K562 (cell line): ENCODE data around the gene GHITM.

ENCODE experiments used
- NCOA1 ChIP-seq: fragments of 450-650 bp; IDR thresholded peaks from 2 replicates; pipeline ENCODE4 v1.6.1; 2016; ENCODE audit warnings: low read depth
- TBP ChIP-seq: optimal IDR thresholded peaks from 2 replicates; pipeline ENCODE3; 2011; ENCODE audit warnings: low read depth, low read length, improper control_type of control experiment
- TF ChIP-seq, protein P1 (sequence below), 2 experiments: fragments of 450-650 bp in 1 of 2; IDR thresholded peaks; 2 replicates each; pipeline ENCODE4 v1.6.1; 2011 to 2017; ENCODE audit warnings: low read depth in 2 of 2, antibody characterized with exemption in 1 of 2, borderline replicate concordance in 1 of 2, low read length in 1 of 2, mild to moderate bottlenecking in 1 of 2, mixed read lengths in 1 of 2; ENCODE audit not compliant: control insufficient read depth in 1 of 2
- TF ChIP-seq, protein P2 (sequence below): sonication (generic); formaldehyde crosslinking; IDR thresholded peaks from 2 replicates; pipeline ENCODE4 v1.9.0; 2022; ENCODE audit warnings: mild to moderate bottlenecking, missing genetic modification reagents

DNA sequence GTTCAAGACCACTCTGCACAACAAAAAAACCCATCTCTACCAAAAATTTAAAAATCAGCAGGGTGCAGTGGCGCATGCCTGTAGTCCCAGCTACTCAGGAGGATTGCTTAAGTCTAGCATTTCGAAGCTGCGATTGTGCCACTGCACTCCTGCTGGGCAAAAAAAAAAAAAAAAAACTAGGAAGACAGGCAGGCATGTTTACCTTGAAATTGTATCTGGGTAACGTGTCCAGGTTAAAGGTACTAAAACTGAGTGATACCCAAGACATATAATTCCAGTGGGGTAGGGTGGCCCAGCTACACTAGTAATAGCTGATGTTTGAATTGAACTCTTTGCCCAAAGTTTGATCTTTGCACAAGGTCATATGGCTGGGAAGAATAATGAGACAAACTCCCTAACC, 16.2 kb downstream of the GHITM start:
- TF ChIP-seq NCOA1 (no peak), TBP (no peak)
- TF ChIP-seq, protein P1, sequence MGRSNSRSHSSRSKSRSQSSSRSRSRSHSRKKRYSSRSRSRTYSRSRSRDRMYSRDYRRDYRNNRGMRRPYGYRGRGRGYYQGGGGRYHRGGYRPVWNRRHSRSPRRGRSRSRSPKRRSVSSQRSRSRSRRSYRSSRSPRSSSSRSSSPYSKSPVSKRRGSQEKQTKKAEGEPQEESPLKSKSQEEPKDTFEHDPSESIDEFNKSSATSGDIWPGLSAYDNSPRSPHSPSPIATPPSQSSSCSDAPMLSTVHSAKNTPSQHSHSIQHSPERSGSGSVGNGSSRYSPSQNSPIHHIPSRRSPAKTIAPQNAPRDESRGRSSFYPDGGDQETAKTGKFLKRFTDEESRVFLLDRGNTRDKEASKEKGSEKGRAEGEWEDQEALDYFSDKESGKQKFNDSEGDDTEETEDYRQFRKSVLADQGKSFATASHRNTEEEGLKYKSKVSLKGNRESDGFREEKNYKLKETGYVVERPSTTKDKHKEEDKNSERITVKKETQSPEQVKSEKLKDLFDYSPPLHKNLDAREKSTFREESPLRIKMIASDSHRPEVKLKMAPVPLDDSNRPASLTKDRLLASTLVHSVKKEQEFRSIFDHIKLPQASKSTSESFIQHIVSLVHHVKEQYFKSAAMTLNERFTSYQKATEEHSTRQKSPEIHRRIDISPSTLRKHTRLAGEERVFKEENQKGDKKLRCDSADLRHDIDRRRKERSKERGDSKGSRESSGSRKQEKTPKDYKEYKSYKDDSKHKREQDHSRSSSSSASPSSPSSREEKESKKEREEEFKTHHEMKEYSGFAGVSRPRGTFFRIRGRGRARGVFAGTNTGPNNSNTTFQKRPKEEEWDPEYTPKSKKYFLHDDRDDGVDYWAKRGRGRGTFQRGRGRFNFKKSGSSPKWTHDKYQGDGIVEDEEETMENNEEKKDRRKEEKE (IDR thresholded peaks at IDR 0.05; ENCODE audit: borderline replicate concordance in 1 of 2, control insufficient read depth in 1 of 2, low read depth in 2 of 2, low read length in 1 of 2): no peak
- TF ChIP-seq, protein P2, sequence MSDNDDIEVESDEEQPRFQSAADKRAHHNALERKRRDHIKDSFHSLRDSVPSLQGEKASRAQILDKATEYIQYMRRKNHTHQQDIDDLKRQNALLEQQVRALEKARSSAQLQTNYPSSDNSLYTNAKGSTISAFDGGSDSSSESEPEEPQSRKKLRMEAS: no peak
